Endodermal cell (in vitro differentiated cells): ENCODE results near the gene GTF2F1. TPM values are rescaled to one million over a fixed set of nuclear protein-coding genes. Genes with fewer than 3 reads are reported as not detected.
A peak's percentile ranks its signal among the peaks of the same experiment; 100 is the strongest.

Source experiments
- DNase-seq: peaks from one replicate; pipeline ENCODE4 v3.0.0-alpha.2; 2017
- H3K27ac ChIP-seq: 2 replicates; pipeline ENCODE4 v1.5.1; 2013; ENCODE audit warnings: mild to moderate bottlenecking, low read depth, low read length, moderate library complexity
- H3K27me3 ChIP-seq: 2 replicates; pipeline ENCODE4 v1.6.1; 2013; ENCODE audit warnings: mild to moderate bottlenecking, low read length, moderate library complexity; ENCODE audit not compliant: insufficient read depth, control insufficient read depth, poor library complexity, severe bottlenecking
- H3K36me3 ChIP-seq: 2 replicates; pipeline ENCODE4 v1.7.0; 2013; ENCODE audit warnings: mild to moderate bottlenecking, low read length, moderate library complexity; ENCODE audit not compliant: control insufficient read depth, insufficient read depth
- H3K4me1 ChIP-seq: one replicate; pipeline ENCODE4 v1.7.0; 2013; ENCODE audit warnings: low read length; ENCODE audit not compliant: control insufficient read depth, insufficient read depth
- H3K4me3 ChIP-seq: 2 replicates; pipeline ENCODE4 v1.5.1; 2013; ENCODE audit warnings: mild to moderate bottlenecking, low read length, moderate library complexity
- H3K9ac ChIP-seq: 2 replicates; pipeline ENCODE4 v1.6.1; 2013; ENCODE audit warnings: mild to moderate bottlenecking, low read length, moderate library complexity; ENCODE audit not compliant: poor library complexity, severe bottlenecking; ENCODE audit errors: extremely low read depth
- H3K9me3 ChIP-seq: 2 replicates; pipeline ENCODE4 v1.6.1; 2013; ENCODE audit warnings: mild to moderate bottlenecking, low read length, moderate library complexity; ENCODE audit not compliant: control insufficient read depth
- H3K27ac Mint-ChIP-seq: 2 replicates; pipeline ENCODE4 v1.8.0; 2020; ENCODE audit warnings: mixed read lengths
- H3K27me3 Mint-ChIP-seq: 2 replicates; pipeline ENCODE4 v1.8.0; 2021; ENCODE audit warnings: mild to moderate bottlenecking, mixed read lengths; ENCODE audit not compliant: insufficient read depth
- H3K36me3 Mint-ChIP-seq: 2 replicates; pipeline ENCODE4 v1.8.0; 2020; ENCODE audit warnings: low read depth, mixed read lengths
- H3K4me1 Mint-ChIP-seq: 2 replicates; pipeline ENCODE4 v1.8.0; 2020; ENCODE audit warnings: mixed read lengths
- H3K4me3 Mint-ChIP-seq: 2 replicates; pipeline ENCODE4 v1.8.0; 2020; ENCODE audit warnings: mild to moderate bottlenecking, moderate library complexity, mixed read lengths
- H3K9me3 Mint-ChIP-seq: 2 replicates; pipeline ENCODE4 v1.8.0; 2020; ENCODE audit warnings: mild to moderate bottlenecking, mixed read lengths
- WGBS, 2 experiments: methylation state at CpG; one replicate each; pipeline versions ENCODE4 v1.1.5 to v1.1.7; 2013; ENCODE audit warnings: missing lambda C conversion rate in 2 of 2, mixed read lengths in 1 of 2; ENCODE audit not compliant: insufficient coverage in 1 of 2, insufficient read length in 1 of 2; 5-methylcytosine and 5-hydroxymethylcytosine counted together
- total RNA-seq, 2 donors: library from RNA; stranded (reverse); fragmentation: NEBNext Ultra II Directional in 1 of 2; extraction: Animal tissue kit (Norgen Biotek cat#: 25700) in 1 of 2; gene quantifications; 2 replicates in 1 of 2; 3 replicates in 1 of 2; pipeline ENCODE4 v1.2.1, GENCODE V29; 2021
- TF ChIP-seq, protein P1 (sequence below): fragments of 200-600 bp; sonication (generic); conservative IDR thresholded peaks from 2 replicates; pipeline ENCODE4 v1.5.0; 2021; ENCODE audit warnings: antibody characterized with exemption, mild to moderate bottlenecking

The GTF2F1 gene
- total RNA-seq, 2 donors from 2014 or later = 59.2 to 66.4 TPM

GRCh38 chr19:6343462-6343861, 49.5 kb downstream of the GTF2F1 start:
- 79 to 100% methylated on average over 1 of the region's 1 CpG for WGBS, 2 experiments
- no peak for DNase-seq
- Mint-ChIP-seq H3K27me3 (peaks cover 11% of the 10 kb centered on the region), H3K36me3 (no peaks in the 10 kb centered on the region), H3K4me3 (no peak overlapping the region), H3K4me1 (no peaks in the 10 kb centered on the region), H3K27ac (no peak overlapping the region), H3K9me3 (peaks cover 22% of the 10 kb centered on the region)
- Histone ChIP-seq H3K27me3 (no peaks in the 10 kb centered on the region), H3K27ac (no peak overlapping the region), H3K9me3 (no peaks in the 10 kb centered on the region), H3K4me3 (no peak overlapping the region), H3K9ac (no peak overlapping the region), H3K4me1 (no peaks in the 10 kb centered on the region), H3K36me3 (no peaks in the 10 kb centered on the region)
- TF ChIP-seq, protein P1, sequence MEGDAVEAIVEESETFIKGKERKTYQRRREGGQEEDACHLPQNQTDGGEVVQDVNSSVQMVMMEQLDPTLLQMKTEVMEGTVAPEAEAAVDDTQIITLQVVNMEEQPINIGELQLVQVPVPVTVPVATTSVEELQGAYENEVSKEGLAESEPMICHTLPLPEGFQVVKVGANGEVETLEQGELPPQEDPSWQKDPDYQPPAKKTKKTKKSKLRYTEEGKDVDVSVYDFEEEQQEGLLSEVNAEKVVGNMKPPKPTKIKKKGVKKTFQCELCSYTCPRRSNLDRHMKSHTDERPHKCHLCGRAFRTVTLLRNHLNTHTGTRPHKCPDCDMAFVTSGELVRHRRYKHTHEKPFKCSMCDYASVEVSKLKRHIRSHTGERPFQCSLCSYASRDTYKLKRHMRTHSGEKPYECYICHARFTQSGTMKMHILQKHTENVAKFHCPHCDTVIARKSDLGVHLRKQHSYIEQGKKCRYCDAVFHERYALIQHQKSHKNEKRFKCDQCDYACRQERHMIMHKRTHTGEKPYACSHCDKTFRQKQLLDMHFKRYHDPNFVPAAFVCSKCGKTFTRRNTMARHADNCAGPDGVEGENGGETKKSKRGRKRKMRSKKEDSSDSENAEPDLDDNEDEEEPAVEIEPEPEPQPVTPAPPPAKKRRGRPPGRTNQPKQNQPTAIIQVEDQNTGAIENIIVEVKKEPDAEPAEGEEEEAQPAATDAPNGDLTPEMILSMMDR = no peak

- 78 to 81% methylated on average over 9 to 14 of the region's 14 CpGs for WGBS, 2 experiments
- Histone ChIP-seq H3K9ac (no peak overlapping the region), H3K27ac (no peak overlapping the region), H3K9me3 (no peaks in the 10 kb centered on the region), H3K36me3 (no peaks in the 10 kb centered on the region), H3K4me3 (no peak overlapping the region), H3K4me1 (no peaks in the 10 kb centered on the region), H3K27me3 (no peaks in the 10 kb centered on the region)
- no peak overlapping the region for H3K4me3 Mint-ChIP-seq
- H3K36me3 Mint-ChIP-seq = no peaks in the 10 kb centered on the region
- DNase-seq = peak; percentile 64
- peaks cover 20% of the 10 kb centered on the region for H3K9me3 Mint-ChIP-seq
- peaks cover 5% of the 10 kb centered on the region for H3K27me3 Mint-ChIP-seq
- H3K27ac Mint-ChIP-seq = no peak overlapping the region
- TF ChIP-seq, protein P1 = peak; percentile 59
- no peaks in the 10 kb centered on the region for H3K4me1 Mint-ChIP-seq
Observed at GRCh38 chr19:6340493-6341201, 52.3 kb downstream of the GTF2F1 start.

GRCh38 chr19:6334490-6335285, 58.3 kb downstream of the GTF2F1 start:
- H3K27ac ChIP-seq = no peak overlapping the region
- H3K4me3 Mint-ChIP-seq = no peak overlapping the region
- no peaks in the 10 kb centered on the region for H3K4me1 Mint-ChIP-seq
- no peak overlapping the region for H3K4me3 ChIP-seq
- 85% methylated on average over 5 of the region's 6 CpGs; no CpG with 5 or more reads in 1 of the 2 experiments for WGBS, 2 experiments
- H3K27me3 ChIP-seq = no peaks in the 10 kb centered on the region
- no peaks in the 10 kb centered on the region for H3K27me3 Mint-ChIP-seq
- H3K36me3 Mint-ChIP-seq = no peaks in the 10 kb centered on the region
- DNase-seq = no peak
- H3K4me1 ChIP-seq = no peaks in the 10 kb centered on the region
- TF ChIP-seq, protein P1 = no peak
- H3K9me3 Mint-ChIP-seq = peaks cover 6% of the 10 kb centered on the region
- H3K9me3 ChIP-seq = no peaks in the 10 kb centered on the region
- no peak overlapping the region for H3K27ac Mint-ChIP-seq
- H3K36me3 ChIP-seq = no peaks in the 10 kb centered on the region
- H3K9ac ChIP-seq = no peak overlapping the region
